ENCODE data around the gene ANO4.
"Not testable (repeated sequence)": the region's sequence is repeated elsewhere in the genome, so short reads cannot be mapped to it uniquely, and the experiment has no call there.

ANO4 gene

DNA sequence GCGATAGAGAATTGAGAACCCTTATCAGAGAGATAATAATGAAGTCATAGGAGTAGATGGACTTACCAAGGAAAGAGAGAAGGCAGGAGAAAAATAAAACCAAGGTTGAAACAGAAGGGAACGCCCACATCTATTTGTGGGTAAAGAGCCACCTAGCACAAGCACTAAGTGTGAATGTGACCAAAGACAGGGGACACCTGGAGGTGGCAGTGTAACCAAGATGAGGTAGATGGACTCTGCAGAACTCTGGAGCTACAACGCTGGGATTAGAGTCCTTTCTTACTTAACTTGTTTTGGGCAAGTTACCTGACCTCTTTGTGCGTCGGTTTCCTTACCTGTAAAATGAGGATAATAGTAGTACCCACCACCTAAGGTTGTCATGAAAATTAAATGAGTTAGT lies 313.6 kb downstream of the ANO4 start:
- no peak for DNase-seq

DNA sequence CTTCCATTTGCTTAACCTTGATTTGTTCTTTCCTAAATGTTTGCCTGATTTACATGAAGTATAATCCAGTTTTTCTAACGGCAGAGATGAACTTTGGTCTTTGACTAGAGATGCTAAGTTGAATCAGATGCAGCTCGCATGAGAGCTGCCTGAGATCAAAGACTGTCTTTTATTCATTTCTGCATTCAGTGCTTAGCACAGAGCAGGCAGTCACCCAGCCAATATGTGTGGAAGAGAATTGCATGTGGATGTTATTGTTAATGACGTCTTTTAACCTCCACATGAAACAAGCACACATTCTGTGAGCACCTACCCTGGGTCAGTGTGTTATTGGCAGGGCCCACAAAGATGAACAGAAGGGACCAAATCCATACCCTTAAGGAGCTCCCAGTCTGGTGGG lies 316.3 kb downstream of the ANO4 start:
- no peak for DNase-seq

DNA sequence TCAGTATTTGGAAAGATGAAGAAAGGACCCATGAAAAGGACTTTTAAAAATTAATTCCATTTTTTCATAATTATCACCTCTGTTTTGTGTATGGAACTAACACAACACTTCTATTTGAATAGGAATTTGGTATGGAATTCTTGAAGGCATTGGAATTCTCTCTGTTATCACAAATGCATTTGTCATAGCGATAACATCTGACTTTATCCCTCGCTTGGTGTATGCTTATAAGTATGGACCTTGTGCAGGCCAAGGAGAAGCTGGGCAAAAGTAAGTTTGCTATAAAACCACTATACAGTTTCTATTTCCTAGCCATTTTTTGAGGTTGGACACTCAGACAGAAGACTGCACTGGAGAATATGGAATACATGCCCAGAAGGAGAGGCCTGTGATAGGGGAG lies 316.9 kb downstream of the ANO4 start:
- no peak for DNase-seq

DNA sequence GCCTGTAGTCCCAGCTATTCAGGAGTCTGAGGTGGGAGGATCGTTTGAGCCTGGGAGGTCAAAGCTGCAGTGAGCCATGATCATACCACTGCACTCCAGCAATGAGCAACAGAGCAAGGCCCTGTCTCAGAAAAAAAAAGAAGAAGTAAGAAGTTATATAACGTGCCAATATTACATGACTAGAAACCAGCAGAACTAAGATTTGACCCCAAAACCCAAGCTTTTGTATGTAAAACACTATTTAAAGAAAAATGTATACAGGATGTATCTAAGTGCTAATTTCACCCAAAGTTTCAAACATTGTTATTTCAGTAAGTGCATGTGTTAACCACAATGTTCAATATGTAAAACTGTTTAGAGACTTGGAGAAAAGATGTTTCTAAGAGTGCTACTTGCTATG lies 320.8 kb downstream of the ANO4 start:
- no peak for DNase-seq

DNA sequence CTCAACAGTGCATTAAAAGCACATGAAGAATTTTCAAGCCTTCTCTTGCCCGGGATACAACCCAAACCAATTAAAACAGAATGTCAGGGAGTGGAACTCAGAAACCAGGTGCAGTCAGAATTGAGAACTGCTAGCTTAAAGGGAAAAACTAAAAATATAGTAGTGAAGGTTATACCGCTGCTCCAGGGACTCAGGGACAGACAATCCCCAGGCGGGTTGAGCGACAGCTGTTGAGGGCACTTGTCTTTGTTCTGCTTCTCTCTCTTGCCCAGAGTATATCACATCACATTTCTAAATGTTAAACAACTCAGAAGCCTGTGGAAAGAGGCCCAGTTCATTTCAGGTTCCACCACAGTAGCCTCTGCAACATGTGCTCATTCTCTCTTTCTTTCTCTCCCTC lies 322.3 kb downstream of the ANO4 start:
- DNase-seq = no peak

- DNase-seq = no peak
These were observed 323.3 kb downstream of the ANO4 start for GRCh38 chr12:101117842-101118241.

- no peak for DNase-seq
These were observed 333.1 kb downstream of the ANO4 start for GRCh38 chr12:101127521-101128219.

DNA sequence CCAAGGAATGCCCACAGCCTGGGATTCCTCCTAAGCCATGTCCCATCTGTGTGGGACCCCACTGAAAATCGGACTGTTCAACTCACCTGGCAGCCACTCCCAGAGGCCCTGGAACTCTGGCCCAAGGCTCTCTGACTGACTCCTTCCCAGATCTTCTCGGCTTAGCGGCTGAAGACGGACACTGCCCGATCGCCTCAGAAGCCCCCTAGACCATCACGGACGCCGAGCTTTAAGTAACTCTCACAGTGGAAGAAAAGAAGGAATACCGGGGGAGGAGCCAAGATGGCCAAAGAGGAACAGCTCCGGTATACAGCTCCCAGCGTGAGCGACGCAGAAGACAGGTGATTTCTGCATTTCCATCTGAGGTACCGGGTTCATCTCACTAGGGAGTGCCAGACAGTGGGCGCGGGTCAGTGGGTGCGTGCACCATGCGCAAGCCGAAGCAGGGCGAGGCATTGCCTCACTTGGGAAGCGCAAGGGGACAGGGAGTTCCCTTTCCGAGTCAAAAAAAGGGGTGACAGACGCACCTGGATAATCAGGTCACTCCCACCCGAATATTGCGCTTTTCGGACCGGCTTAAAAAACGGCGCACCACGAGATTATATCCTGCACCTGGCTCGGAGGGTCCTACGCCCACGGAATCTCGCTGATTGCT lies 351.3 kb downstream of the ANO4 start:
- not testable (repeated sequence) for DNase-seq

DNA sequence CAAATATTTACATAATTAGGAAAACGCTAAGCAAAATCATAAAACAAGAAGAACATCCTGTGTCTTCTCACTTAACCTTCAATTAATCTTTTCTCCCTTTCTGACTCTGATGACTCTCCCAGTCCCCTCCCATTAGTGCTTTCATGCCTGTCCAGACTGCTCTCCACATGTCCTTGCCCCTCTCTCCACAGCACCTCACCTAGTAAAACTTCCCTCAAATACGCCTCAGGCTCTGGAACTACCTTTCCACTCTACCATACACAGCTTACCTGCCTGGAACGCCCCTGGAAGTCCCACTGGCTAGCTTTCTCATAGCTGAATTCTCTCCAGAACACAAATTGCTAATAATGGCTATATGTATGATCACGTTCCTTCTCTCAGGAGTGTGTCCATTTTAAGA lies 370.7 kb downstream of the ANO4 start:
- DNase-seq = no peak

DNA sequence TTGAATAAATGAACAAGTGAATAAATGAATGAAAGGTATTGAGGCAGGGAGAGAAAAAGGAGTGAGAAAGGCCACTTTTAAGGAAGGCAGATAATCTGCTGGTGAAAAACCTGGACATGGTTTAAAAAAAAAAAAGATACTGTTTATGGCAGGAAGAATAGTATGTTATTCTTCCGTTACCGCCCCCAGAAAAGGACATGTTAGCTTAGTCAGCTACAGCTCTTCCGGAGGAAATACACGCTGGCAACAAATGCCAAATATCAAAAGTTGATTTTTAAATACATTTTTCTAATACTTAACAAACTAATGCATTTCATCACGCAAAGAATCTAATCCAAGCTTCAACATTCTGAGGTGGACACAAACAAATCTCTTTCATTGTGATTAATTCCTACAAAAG lies 372.3 kb downstream of the ANO4 start:
- DNase-seq = no peak

DNA sequence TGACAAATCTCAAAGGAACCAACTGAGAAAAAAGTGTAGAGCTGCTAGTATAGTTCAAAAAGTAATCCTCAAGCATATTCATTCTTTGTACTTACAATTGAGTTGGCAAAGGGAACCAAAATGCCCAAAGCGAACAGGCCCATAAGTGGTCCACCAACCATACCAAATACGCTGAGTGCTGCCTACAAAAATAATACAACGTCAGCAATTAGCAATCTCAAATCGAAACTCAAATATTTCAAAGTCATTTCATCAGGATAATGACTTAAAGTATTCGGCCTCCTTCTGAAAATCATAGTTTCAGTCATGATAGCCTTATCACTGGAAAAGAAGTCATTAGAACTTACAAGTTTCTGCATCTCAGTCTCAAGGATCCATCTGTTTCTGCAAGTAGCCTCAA lies 373.4 kb downstream of the ANO4 start:
- DNase-seq = no peak

DNA sequence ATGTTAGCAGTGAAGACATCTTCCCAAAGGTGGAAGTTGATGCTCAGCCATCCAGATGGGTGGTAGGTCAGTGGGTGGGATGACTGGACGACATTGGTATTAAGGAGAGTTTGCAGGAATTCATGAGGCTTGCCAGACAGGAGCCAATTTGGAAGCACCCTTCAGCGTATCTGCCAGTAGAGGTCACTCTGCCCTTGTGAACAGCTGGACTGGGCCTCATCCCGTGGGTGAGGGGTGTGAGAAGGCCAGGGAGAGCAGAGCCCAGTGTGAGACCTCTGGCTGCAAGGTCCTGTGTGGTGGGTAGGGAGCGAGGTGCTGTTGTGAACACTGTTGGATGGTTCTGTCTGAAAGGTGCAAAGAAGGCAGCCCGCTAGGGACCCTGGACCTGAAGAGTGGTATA lies 377.7 kb downstream of the ANO4 start:
- DNase-seq = no peak

- DNase-seq = no peak
These were observed 378.7 kb downstream of the ANO4 start for GRCh38 chr12:101173197-101173749.

DNA sequence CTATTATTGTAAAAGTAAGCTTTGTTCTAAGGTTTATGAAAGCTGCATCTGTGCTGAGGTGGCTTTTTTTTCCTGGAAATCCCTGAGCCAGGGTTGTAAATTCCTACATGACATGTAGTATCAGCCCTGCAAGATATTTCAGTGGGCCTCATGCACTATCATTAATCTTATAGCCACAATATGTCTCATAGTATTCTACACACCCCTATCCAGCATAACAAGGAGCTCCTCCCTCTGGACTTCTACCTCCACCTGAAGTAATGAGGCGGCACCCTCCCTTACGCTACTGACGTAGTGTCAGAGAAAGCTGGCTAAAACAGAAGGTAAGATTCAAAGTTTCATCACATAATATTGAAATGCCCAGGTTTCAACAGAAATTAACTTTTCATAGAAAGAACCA lies 380.0 kb downstream of the ANO4 start:
- no peak for DNase-seq
